NCI-H1930 (cell line): ENCODE data around the gene GFRA4.

ENCODE experiments used
- DNase-seq, 2 experiments: peaks; one replicate each; lab custom pipeline; 2025; lab: John Stamatoyannopoulos, UW

Gene GFRA4

GRCh38 chr20:3653921-3654320, 9.3 kb downstream of the GFRA4 start:
- DNase-seq = no peak

GRCh38 chr20:3652676-3653596, 10.3 kb downstream of the GFRA4 start:
- DNase-seq = no peak

GRCh38 chr20:3652221-3652620, 11.0 kb downstream of the GFRA4 start:
- no peak for DNase-seq

- no peak for DNase-seq
Observed at GRCh38 chr20:3651204-3651962, 11.8 kb downstream of the GFRA4 start.

- DNase-seq = no peak
Observed at GRCh38 chr20:3648951-3649350, 14.2 kb downstream of the GFRA4 start.

- no peak for DNase-seq
Observed at GRCh38 chr20:3647473-3647872, 15.7 kb downstream of the GFRA4 start.

- no peak for DNase-seq
Observed at GRCh38 chr20:3646651-3647050, 16.5 kb downstream of the GFRA4 start.

GRCh38 chr20:3646067-3646440, 17.1 kb downstream of the GFRA4 start:
- DNase-seq = no peak

GRCh38 chr20:3645309-3646066, 17.7 kb downstream of the GFRA4 start:
- no peak for DNase-seq

GRCh38 chr20:3640259-3640658, 22.9 kb downstream of the GFRA4 start:
- DNase-seq = no peak

GRCh38 chr20:3635346-3635745, 27.9 kb downstream of the GFRA4 start:
- no peak for DNase-seq

- DNase-seq = no peak
Observed at GRCh38 chr20:3633913-3634478, 29.2 kb downstream of the GFRA4 start.

- no peak for DNase-seq
Observed at GRCh38 chr20:3632311-3633004, 30.7 kb downstream of the GFRA4 start.

GRCh38 chr20:3631534-3631933, 31.7 kb downstream of the GFRA4 start:
- DNase-seq = no peak

- no peak for DNase-seq
Observed at GRCh38 chr20:3630429-3630828, 32.8 kb downstream of the GFRA4 start.

- DNase-seq = no peak
Observed at GRCh38 chr20:3629893-3630292, 33.3 kb downstream of the GFRA4 start.

GRCh38 chr20:3628502-3629314, 34.5 kb downstream of the GFRA4 start:
- no peak for DNase-seq

- no peak for DNase-seq
Observed at GRCh38 chr20:3627476-3627875, 35.7 kb downstream of the GFRA4 start.

- DNase-seq = no peak
Observed at GRCh38 chr20:3622406-3622805, 40.8 kb downstream of the GFRA4 start.

- DNase-seq = no peak
Observed at GRCh38 chr20:3621111-3621510, 42.1 kb downstream of the GFRA4 start.

GRCh38 chr20:3616250-3616649, 46.9 kb downstream of the GFRA4 start:
- DNase-seq = no peak
